HG03469 (cell line): Measurements from ENCODE around the gene USP36.

ENCODE experiments used
- ATAC-seq: cut with Tn5 transposase; IDR thresholded peaks from one replicate; pipeline ENCODE4 v1.9.1; 2021; ENCODE audit warnings: mild to moderate bottlenecking, moderate library complexity, moderate number of reproducible peaks; ENCODE audit not compliant: unreplicated experiment

USP36 gene

GRCh38 chr17:78818932-78819331 lies 21.7 kb downstream of the USP36 start:
- no peak for ATAC-seq

GRCh38 chr17:78818152-78818846 lies 22.3 kb downstream of the USP36 start:
- no peak for ATAC-seq

GRCh38 chr17:78817123-78817522 lies 23.5 kb downstream of the USP36 start:
- ATAC-seq, result no peak

- no peak for ATAC-seq
Observed at GRCh38 chr17:78815696-78816095, 24.9 kb downstream of the USP36 start.

- no peak for ATAC-seq
Observed at GRCh38 chr17:78812855-78813254, 27.8 kb downstream of the USP36 start.

GRCh38 chr17:78808163-78808562 lies 32.5 kb downstream of the USP36 start:
- ATAC-seq, result no peak

GRCh38 chr17:78806451-78806850 lies 34.2 kb downstream of the USP36 start:
- ATAC-seq, result no peak

- no peak for ATAC-seq
Observed at GRCh38 chr17:78805301-78805700, 35.3 kb downstream of the USP36 start.

GRCh38 chr17:78804777-78805176 lies 35.8 kb downstream of the USP36 start:
- no peak for ATAC-seq

- no peak for ATAC-seq
Observed at GRCh38 chr17:78803186-78803845, 37.3 kb downstream of the USP36 start.

- no peak for ATAC-seq
Observed at GRCh38 chr17:78802459-78802858, 38.2 kb downstream of the USP36 start.

GRCh38 chr17:78802008-78802407 lies 38.6 kb downstream of the USP36 start:
- no peak for ATAC-seq

- ATAC-seq, result no peak
Observed at GRCh38 chr17:78800132-78800931, 40.3 kb downstream of the USP36 start.

- no peak for ATAC-seq
Observed at GRCh38 chr17:78798695-78799559, 41.7 kb downstream of the USP36 start.

GRCh38 chr17:78797691-78798585 lies 42.7 kb downstream of the USP36 start:
- no peak for ATAC-seq

GRCh38 chr17:78797213-78797612 lies 43.4 kb downstream of the USP36 start:
- ATAC-seq, result no peak

GRCh38 chr17:78796517-78796900 lies 44.1 kb downstream of the USP36 start:
- ATAC-seq, result no peak

- no peak for ATAC-seq
Observed at GRCh38 chr17:78795861-78796516, 44.6 kb downstream of the USP36 start.

- no peak for ATAC-seq
Observed at GRCh38 chr17:78794864-78795640, 45.6 kb downstream of the USP36 start.
